Measurements from ENCODE around the gene SKAP1.
"Not testable (repeated sequence)": the region's sequence is repeated elsewhere in the genome, so short reads cannot be mapped to it uniquely, and the experiment has no call there.

Gene SKAP1

GRCh38 chr17:48194097-48194550 is 235.9 kb downstream of the SKAP1 start:
- DNase-seq, result no peak

- DNase-seq, result no peak
Observed at GRCh38 chr17:48192321-48192731, 237.7 kb downstream of the SKAP1 start.

- no peak for DNase-seq
Observed at GRCh38 chr17:48191362-48191761, 238.7 kb downstream of the SKAP1 start.

GRCh38 chr17:48190871-48191270 is 239.1 kb downstream of the SKAP1 start:
- no peak for DNase-seq

GRCh38 chr17:48187872-48188608 is 242.0 kb downstream of the SKAP1 start:
- no peak for DNase-seq

- not testable (repeated sequence) for DNase-seq
Observed at GRCh38 chr17:48186317-48186716, 243.7 kb downstream of the SKAP1 start.

GRCh38 chr17:48184721-48185120 is 245.3 kb downstream of the SKAP1 start:
- no peak for DNase-seq

GRCh38 chr17:48181653-48182052 is 248.4 kb downstream of the SKAP1 start:
- no peak for DNase-seq

- DNase-seq, result no peak
Observed at GRCh38 chr17:48180842-48181629, 249.0 kb downstream of the SKAP1 start.

- DNase-seq, result no peak
Observed at GRCh38 chr17:48179071-48179945, 250.7 kb downstream of the SKAP1 start.

- no peak for DNase-seq
Observed at GRCh38 chr17:48178317-48178716, 251.7 kb downstream of the SKAP1 start.

GRCh38 chr17:48177816-48178215 is 252.2 kb downstream of the SKAP1 start:
- DNase-seq, result no peak

GRCh38 chr17:48176471-48176855 is 253.6 kb downstream of the SKAP1 start:
- DNase-seq, result no peak

- no peak for DNase-seq
Observed at GRCh38 chr17:48175692-48176470, 254.1 kb downstream of the SKAP1 start.

- no peak for DNase-seq
Observed at GRCh38 chr17:48174833-48175523, 255.0 kb downstream of the SKAP1 start.

GRCh38 chr17:48173191-48173984 is 256.6 kb downstream of the SKAP1 start:
- DNase-seq, result no peak

GRCh38 chr17:48169926-48170325 is 260.1 kb downstream of the SKAP1 start:
- no peak for DNase-seq

- no peak for DNase-seq
Observed at GRCh38 chr17:48163809-48164208, 266.2 kb downstream of the SKAP1 start.

GRCh38 chr17:48162946-48163506 is 267.0 kb downstream of the SKAP1 start:
- no peak for DNase-seq

GRCh38 chr17:48162306-48162934 is 267.6 kb downstream of the SKAP1 start:
- DNase-seq, result no peak

Measured in NCI-H446 treated with DMSO at 0.1 percent for 48 hours (cell line).